Stimulated activated naive CD8-positive, alpha-beta T cell treated with anti-CD3 and anti-CD28 coated beads, Interleukin-15, Interleukin-2, amounts not matched to agents 100 U/mL and 50 U/mL, for 24 hours (primary cell): ENCODE results near the gene FBXO31.
"Not testable (repeated sequence)": the region's sequence is repeated elsewhere in the genome, so short reads cannot be mapped to it uniquely, and the experiment has no call there.

Source experiments
- ATAC-seq: fragments of 150-1000 bp; cut with Tn5 transposase; one replicate; pipeline ENCODE4 v1.10.0; 2021
- DNase-seq: peaks from one replicate; pipeline ENCODE4 v3.0.0; 2021

Gene FBXO31

GRCh38 chr16:87342978-87343752 is 40.4 kb downstream of the FBXO31 start:
- ATAC-seq (no peak), DNase-seq (no peak)

- ATAC-seq, result no peak
- DNase-seq, result no peak
Measured at GRCh38 chr16:87342504-87342903, 41.1 kb downstream of the FBXO31 start.

GRCh38 chr16:87340198-87340597 is 43.4 kb downstream of the FBXO31 start:
- no peak for ATAC-seq
- DNase-seq, result no peak

- not testable (repeated sequence) for ATAC-seq, DNase-seq
Measured at GRCh38 chr16:87339724-87340105, 43.9 kb downstream of the FBXO31 start.

GRCh38 chr16:87339086-87339723 is 44.4 kb downstream of the FBXO31 start:
- ATAC-seq (no peak), DNase-seq (no peak)

GRCh38 chr16:87338155-87338765 is 45.3 kb downstream of the FBXO31 start:
- no peak for ATAC-seq
- DNase-seq, result no peak

GRCh38 chr16:87337262-87337771 is 46.3 kb downstream of the FBXO31 start:
- no peak for ATAC-seq
- DNase-seq, result no peak

GRCh38 chr16:87336434-87337240 is 46.9 kb downstream of the FBXO31 start:
- ATAC-seq, result no peak
- no peak for DNase-seq

- no peak for ATAC-seq
- no peak for DNase-seq
Measured at GRCh38 chr16:87335625-87336433, 47.7 kb downstream of the FBXO31 start.

- ATAC-seq, result no peak
Measured at GRCh38 chr16:87334651-87335624, 48.6 kb downstream of the FBXO31 start.

GRCh38 chr16:87333581-87334331 is 49.8 kb downstream of the FBXO31 start:
- DNase-seq (no peak), ATAC-seq (no peak)

More at GRCh38 chr16:87334651-87335624, 48.6 kb downstream of the FBXO31 start:
- no peak for DNase-seq

GRCh38 chr16:87333101-87333500 is 50.5 kb downstream of the FBXO31 start:
- no peak for ATAC-seq
- no peak for DNase-seq

- no peak for DNase-seq
- ATAC-seq, result no peak
Measured at GRCh38 chr16:87332150-87332549, 51.4 kb downstream of the FBXO31 start.

- ATAC-seq (no peak), DNase-seq (no peak)
Measured at GRCh38 chr16:87331241-87331801, 52.3 kb downstream of the FBXO31 start.

- no peak for DNase-seq
- no peak for ATAC-seq
Measured at GRCh38 chr16:87330646-87331045, 52.9 kb downstream of the FBXO31 start.

- no peak for ATAC-seq
- no peak for DNase-seq
Measured at GRCh38 chr16:87330257-87330624, 53.3 kb downstream of the FBXO31 start.

GRCh38 chr16:87329436-87330256 is 53.9 kb downstream of the FBXO31 start:
- DNase-seq (no peak), ATAC-seq (no peak)

GRCh38 chr16:87328846-87329245 is 54.7 kb downstream of the FBXO31 start:
- ATAC-seq (no peak), DNase-seq (no peak)
